Liver (tissue), 3 donors: Measurements from ENCODE around the gene CRY1.

Experiments used
- ATF3 ChIP-seq: IDR thresholded peaks from 2 replicates; pipeline ENCODE4 v1.6.1; 2016; ENCODE audit warnings: antibody characterized with exemption
- CTCF ChIP-seq: fragments of 150-350 bp; IDR thresholded peaks from 2 replicates; pipeline ENCODE4 v1.5.1; 2017; ENCODE audit warnings: improper control_type of control experiment, low read depth, low read length; ENCODE audit not compliant: missing input control
- GABPA ChIP-seq, 2 donors: IDR thresholded peaks in 1 of 2; conservative IDR thresholded peaks in 1 of 2; 2 replicates each; pipeline ENCODE4 v1.6.1; 2016; ENCODE audit warnings: antibody characterized with exemption in 2 of 2, mild to moderate bottlenecking in 1 of 2, moderate library complexity in 1 of 2
- HNF4G ChIP-seq: IDR thresholded peaks from 2 replicates; pipeline ENCODE4 v1.6.1; 2016; ENCODE audit warnings: antibody characterized with exemption
- JUND ChIP-seq, 2 donors: IDR thresholded peaks; 2 replicates each; pipeline ENCODE4 v1.6.1; 2016; ENCODE audit warnings: antibody characterized with exemption in 2 of 2
- RAD21 ChIP-seq, 2 donors: IDR thresholded peaks; 2 replicates each; pipeline ENCODE4 v1.6.1; 2016; ENCODE audit warnings: antibody characterized with exemption in 2 of 2, mild to moderate bottlenecking in 2 of 2
- TAF1 ChIP-seq: conservative IDR thresholded peaks from 2 replicates; pipeline ENCODE4 v1.6.1; 2016; ENCODE audit warnings: antibody characterized with exemption, mild to moderate bottlenecking
- YY1 ChIP-seq: IDR thresholded peaks from 2 replicates; pipeline ENCODE4 v1.6.1; 2016; ENCODE audit warnings: antibody characterized with exemption, mild to moderate bottlenecking
- ZBTB33 ChIP-seq: IDR thresholded peaks from 2 replicates; pipeline ENCODE4 v1.6.1; 2016; ENCODE audit warnings: antibody characterized with exemption
- donor health status: healthy.
- donor health status: healthy.

GRCh38 chr12:107029081-107029480 is 64.3 kb downstream of the CRY1 start:
- TF ChIP-seq CTCF (no peak), HNF4G (no peak), ZBTB33 (no peak), YY1 (no peak), TAF1 (no peak), RAD21 (IDR thresholded peaks at IDR 0.05) (no peak), GABPA (IDR thresholded peaks at IDR 0.05 in 1 of 2, conservative IDR thresholded peaks at IDR 0.05 in 1 of 2) (no peak), JUND (IDR thresholded peaks at IDR 0.05) (no peak), ATF3 (no peak)
